ENCODE data around the gene KLF3. TPM values are rescaled to one million over a fixed set of nuclear protein-coding genes. Genes with fewer than 3 reads are reported as not detected.

Gene KLF3
- total RNA-seq, 2 donors from 2014 or later: 50.7 to 53.9 TPM

DNA sequence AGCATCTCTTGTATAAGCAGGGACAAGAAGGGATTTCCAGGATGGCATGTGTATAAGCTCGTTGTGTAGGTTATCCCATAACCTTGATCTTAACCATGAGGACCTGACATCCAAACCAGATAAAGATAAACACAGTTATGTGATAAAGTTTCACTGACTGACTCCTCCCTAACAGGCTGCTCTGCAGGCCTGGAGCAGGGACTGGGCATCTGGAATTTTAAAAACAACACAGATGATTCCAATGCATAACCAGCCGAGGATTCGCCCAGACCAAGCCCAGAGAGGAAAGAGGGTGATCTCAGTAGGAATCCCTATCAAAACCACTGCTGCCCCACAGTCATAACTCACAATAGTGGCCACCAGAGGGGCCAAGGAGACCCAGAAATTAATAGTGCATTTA, 22.7 kb downstream of the KLF3 start:
- DNase-seq (ENCODE audit: low spot score): no peak
- intact Hi-C loops (cut with DNase I): no loop called here

- intact Hi-C loops (cut with DNase I): no loop called here
Observed at GRCh38 chr4:38687571-38688011, 23.6 kb downstream of the KLF3 start.

DNA sequence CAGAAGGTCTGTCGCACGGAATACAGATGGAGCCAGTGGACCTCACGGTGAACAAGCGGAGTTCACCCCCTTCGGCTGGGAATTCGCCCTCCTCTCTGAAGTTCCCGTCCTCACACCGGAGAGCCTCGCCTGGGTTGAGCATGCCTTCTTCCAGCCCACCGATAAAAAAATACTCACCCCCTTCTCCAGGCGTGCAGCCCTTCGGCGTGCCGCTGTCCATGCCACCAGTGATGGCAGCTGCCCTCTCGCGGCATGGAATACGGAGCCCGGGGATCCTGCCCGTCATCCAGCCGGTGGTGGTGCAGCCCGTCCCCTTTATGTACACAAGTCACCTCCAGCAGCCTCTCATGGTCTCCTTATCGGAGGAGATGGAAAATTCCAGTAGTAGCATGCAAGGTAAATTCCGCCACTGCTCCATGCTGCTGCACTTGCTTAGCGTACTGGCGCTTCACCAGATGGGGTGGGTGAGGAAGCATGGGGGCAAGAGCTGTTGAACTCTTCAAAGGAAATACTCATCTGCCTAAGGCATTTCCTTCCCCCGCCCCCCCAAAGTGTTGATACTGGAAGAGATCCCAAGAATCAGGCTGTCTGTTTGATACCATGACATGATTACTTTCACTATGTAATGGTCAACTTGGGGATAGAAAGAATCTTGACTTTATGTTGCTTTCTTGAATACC, 24.8 kb downstream of the KLF3 start:
- no peak for DNase-seq (ENCODE audit: low spot score)
- intact Hi-C loops (cut with DNase I): no loop called here

More at GRCh38 chr4:38687571-38688011, 23.6 kb downstream of the KLF3 start:
- DNase-seq (ENCODE audit: low spot score): no peak

- intact Hi-C loops (cut with DNase I): no loop called here
Observed at GRCh38 chr4:38691251-38692008, 27.4 kb downstream of the KLF3 start.

DNA sequence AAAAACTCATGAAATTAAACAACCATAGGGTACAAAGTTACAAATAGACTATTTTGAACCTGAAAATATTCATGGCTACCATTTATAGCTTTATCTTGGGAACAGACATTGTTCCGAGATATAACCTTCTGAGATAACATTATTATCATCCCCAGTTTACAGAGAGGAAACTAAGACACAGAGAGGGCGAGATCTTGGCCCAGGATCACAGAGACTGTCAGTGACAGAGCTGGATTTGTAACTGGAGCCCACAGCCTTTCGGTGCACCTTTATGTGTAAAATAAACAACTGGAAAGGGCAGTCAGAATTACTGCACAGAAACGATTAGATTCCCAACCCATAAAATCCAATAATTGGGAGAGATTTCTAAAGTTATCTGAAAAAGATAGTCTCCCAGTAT, 28.4 kb downstream of the KLF3 start:
- no peak for DNase-seq (ENCODE audit: low spot score)
- intact Hi-C loops (cut with DNase I): no loop called here

More at GRCh38 chr4:38691251-38692008, 27.4 kb downstream of the KLF3 start:
- DNase-seq (ENCODE audit: low spot score): no peak

DNA sequence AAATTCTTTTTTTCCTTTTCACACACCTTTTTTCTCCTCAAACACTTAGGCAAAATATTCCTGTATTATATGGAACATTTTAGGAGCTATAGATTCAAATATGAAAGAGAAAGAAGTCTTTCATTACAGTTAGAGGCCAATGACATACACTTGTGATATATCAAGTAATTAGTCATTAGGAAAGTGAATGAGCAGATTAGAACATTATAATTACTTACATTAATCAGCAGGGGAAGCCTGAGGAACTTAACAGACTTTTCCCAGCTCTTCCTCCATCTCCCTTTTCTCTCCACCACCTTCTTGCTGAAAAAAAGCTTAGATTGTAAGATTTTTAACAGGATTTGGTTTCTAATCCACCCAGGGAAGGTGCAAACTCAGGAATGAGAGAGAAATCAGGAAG, 29.6 kb downstream of the KLF3 start:
- intact Hi-C loops (cut with DNase I): no loop called here

DNA sequence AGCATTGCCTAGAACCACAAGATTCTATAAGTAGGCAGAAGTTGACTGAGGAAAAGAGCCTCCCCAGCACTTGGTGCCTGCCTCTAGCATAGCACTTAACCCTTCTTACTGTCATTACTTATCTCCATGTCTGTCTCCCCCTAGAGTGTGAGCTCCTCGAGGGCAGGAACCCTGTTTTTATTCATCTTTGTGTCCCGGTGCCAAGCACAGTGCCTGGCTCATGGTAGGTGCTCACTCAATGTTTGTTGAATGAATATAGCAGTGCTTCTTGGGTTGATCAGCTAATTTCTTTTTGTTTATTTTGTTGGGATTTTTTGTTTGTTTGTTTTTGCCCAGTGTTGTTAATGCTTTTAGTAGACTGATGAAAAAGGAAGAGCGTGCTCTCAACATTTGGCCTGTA, 30.3 kb downstream of the KLF3 start:
- intact Hi-C loops (cut with DNase I): no loop called here
- no peak for DNase-seq (ENCODE audit: low spot score)

More for the DNA sequence above, 29.6 kb downstream of the KLF3 start:
- DNase-seq (ENCODE audit: low spot score): no peak

DNA sequence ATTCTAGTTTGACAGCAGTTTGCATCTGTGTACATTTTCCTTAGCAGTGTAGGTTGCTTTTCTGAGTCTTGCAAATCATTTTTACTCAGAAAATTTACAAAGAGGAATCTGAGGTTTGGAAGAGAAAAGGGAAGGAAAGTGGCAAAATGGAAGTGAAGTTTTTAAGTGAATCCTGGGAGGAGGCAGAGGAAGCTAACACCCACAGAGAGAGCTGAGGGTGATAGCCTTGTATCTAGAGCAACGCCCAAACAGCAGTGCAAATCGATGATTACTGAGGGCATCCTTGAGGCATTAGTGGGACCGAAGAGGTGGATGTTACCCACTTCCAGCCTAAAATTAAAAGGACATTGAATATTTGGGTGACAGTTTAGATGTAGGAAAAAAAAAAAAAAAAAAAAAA, 31.8 kb downstream of the KLF3 start:
- intact Hi-C loops (cut with DNase I): no loop called here
- DNase-seq (ENCODE audit: low spot score): no peak

DNA sequence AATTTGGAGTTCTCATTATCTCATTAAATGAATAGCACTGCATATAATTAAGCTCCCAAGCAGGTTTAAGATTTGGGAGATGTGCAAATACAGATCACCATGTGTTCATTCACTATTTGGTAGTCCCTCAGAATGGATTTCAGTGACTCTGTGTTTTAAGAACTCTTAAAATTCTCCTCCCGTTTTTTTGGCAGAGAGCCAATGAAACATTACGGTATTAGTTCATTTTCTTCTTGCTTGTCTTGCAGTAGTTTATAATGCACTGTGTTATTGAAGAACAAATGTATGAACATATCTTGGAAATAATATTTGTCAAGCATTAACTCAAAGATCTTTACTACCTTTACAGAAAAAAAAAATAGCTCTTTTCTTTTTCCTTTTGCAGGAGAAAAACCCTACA, 32.7 kb downstream of the KLF3 start:
- intact Hi-C loops (cut with DNase I): no loop called here
- DNase-seq (ENCODE audit: low spot score): no peak

GRCh38 chr4:38698176-38698575, 34.2 kb downstream of the KLF3 start:
- DNase-seq (ENCODE audit: low spot score): no peak
- intact Hi-C loops (cut with DNase I): no loop called here

DNA sequence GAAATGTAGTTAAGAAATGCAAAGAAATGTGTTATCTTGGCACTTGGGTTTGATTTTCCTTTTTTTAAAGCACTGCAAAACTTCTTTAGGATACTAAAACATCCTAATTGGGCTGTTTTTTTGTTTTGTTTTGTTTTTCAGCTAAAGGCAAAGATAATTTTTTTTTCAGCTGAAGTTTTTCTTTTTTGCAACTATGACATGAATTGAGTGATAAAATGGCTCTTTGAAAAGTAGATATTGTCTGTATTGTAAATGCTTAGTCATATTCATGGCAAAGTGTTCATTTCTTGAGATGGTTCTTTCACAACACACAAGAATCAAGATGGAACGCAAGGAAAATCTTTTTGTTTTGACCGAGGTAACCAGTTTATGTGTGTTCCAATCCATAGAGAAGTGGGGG, 35.1 kb downstream of the KLF3 start:
- DNase-seq (ENCODE audit: low spot score): no peak
- intact Hi-C loops (cut with DNase I): no loop called here

DNA sequence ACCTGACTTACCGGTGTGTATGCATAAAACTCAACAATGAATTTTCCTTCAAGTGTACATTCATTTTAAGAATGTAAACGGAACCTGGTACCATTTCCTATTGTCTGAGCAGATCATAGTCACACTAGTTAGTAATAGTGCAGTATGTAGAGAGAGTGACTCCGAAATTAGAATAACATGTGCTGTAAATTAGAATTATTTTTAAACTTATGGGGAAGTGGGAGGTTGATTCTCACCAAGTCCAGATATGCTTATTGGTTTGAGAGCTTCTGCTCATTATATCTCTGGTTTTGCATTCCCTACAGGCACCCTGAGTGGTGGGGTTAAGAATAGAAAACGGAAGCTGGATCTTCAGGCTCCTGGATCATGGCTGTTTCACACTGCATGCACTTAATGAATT, 39.6 kb downstream of the KLF3 start:
- DNase-seq (ENCODE audit: low spot score): no peak
- intact Hi-C loops (cut with DNase I): no loop called here

DNA sequence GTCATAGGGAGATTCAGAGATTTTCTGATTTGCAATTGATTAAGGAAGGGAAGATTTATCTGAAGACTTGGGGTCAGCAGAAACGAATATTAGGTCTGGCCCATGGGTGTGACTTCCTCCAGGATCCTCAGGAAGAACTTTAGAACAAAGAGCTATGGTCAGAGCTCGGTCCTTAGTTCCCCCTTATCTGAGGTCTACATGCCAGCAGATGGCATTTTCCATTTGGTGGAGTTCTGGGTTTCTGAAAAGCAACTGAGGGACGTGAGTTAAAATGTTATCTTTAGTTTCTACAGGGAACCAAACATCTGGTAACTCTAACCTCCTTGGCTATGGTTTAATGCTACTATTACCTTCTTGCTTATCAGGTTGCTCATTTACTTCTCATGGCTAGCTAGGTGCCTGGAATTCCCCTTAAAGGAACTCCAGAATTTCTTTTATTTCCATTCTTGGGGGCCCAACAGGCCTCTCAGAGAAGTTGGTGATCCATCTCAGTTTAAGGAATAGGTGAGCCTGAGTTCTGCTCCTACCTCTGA, 40.7 kb downstream of the KLF3 start:
- no peak for DNase-seq (ENCODE audit: low spot score)
- intact Hi-C loops (cut with DNase I): no loop called here

GRCh38 chr4:38706301-38706700, 42.3 kb downstream of the KLF3 start:
- DNase-seq (ENCODE audit: low spot score): no peak
- intact Hi-C loops (cut with DNase I): no loop called here

DNA sequence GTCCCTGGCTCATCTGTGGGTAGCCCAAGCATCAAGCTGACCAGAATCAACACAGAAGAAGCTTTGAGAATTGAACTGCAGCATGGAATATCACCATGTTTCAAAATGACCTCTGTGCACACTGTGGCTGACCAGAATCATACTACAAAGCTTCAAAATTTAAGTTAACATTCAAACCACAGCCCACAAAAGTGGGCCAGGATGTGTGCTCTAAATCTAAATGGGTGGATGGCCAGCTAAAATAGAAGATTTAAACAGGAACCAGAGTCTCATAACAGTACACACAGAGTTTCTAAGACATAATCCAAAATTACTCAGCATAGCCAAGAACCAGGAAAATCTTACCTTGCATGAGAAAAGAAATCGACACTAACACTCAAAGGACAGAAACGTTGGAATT, 46.1 kb downstream of the KLF3 start:
- intact Hi-C loops (cut with DNase I): no loop called here

DNA sequence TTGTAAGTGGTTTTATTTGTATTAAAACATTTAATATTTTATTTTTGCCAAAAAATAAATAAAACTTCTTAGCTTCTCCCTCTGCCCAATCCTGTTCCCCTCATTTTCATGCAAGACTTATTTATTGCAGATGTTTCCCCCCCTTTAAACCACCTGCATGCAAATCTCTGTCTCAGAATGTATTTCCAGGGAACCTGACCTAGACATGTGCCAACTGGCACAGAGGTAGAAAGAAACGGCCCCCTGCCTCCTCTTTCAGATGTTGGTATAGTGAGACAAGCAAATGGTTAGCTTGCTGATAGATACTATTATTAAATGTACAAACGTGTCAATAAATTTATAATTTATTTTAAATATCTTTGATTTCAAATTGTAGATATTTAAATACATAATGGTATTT, 47.1 kb downstream of the KLF3 start:
- no peak for DNase-seq (ENCODE audit: low spot score)
- intact Hi-C loops (cut with DNase I): no loop called here

More for the DNA sequence above, 46.1 kb downstream of the KLF3 start:
- no peak for DNase-seq (ENCODE audit: low spot score)

DNA sequence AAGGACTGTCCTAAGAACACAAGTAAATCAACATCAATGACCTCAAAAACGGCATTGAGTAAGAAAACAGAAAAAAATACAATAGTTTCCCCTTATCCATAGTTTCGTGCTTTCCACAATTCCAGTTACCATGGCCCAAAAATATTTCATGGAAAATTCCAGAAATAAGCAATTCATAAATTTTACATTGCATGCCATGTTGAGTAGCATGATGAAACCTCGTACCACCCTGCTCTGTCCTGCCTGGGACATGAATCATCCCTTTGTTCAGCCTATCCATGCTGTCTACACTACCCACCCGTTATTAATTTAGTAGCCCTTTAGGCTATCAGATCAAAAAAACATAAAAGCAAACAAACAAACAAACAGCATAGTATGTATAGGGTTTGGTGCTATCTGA, 51.1 kb downstream of the KLF3 start:
- intact Hi-C loops (cut with DNase I): no loop called here
- no peak for DNase-seq (ENCODE audit: low spot score)

GRCh38 chr4:38716256-38716655, 52.3 kb downstream of the KLF3 start:
- intact Hi-C loops (cut with DNase I): no loop called here
- DNase-seq (ENCODE audit: low spot score): no peak

GRCh38 chr4:38717604-38718003, 53.6 kb downstream of the KLF3 start:
- intact Hi-C loops (cut with DNase I): no loop called here
- DNase-seq (ENCODE audit: low spot score): no peak

DNA sequence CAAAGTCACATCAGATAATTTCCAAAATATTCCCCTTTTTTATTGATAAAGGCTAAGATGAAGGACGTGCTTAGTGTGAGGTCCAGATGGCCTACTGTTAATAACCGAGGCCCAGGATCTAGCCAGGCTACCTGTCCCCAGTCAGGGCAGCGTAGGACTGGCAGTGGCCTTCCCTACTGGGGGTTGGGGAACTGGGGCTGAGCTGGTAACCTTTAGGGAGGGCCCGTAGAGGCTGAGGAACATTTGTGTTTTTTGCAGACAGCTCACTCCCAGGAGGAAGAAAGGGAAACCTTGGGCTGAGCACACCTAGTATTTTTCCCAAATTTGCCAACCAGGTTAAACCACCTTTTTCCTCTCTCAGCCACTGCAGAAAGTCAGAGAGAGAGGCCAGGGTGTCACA, 59.1 kb downstream of the KLF3 start:
- no peak for DNase-seq (ENCODE audit: low spot score)

More for the DNA sequence above, 59.1 kb downstream of the KLF3 start:
- intact Hi-C loops (cut with DNase I): no loop called here

Data from posterior vena cava (tissue), 2 donors.